Duodenal mucosa (tissue), 2 donors: ENCODE results near the gene AIDA.

Experiments used
- H3K27ac ChIP-seq: one replicate; pipeline ENCODE4 v1.7.0; 2013; ENCODE audit warnings: low read depth, low read length
- H3K27me3 ChIP-seq, 2 donors: one replicate each; pipeline ENCODE4 v1.7.0; 2013; ENCODE audit warnings: low read length in 2 of 2, control low read depth in 1 of 2; ENCODE audit not compliant: insufficient read depth in 2 of 2, control insufficient read depth in 1 of 2
- H3K36me3 ChIP-seq, 2 donors: one replicate each; pipeline ENCODE4 v1.7.0; 2013; ENCODE audit warnings: low read length in 2 of 2, control low read depth in 1 of 2; ENCODE audit not compliant: insufficient read depth in 2 of 2, control insufficient read depth in 1 of 2
- H3K4me1 ChIP-seq, 2 donors: one replicate each; pipeline ENCODE4 v1.7.0; 2013; ENCODE audit warnings: low read length in 2 of 2, control low read depth in 1 of 2; ENCODE audit not compliant: insufficient read depth in 2 of 2, control insufficient read depth in 1 of 2
- H3K4me3 ChIP-seq, 2 donors: one replicate each; pipeline ENCODE4 v1.7.0; 2013; ENCODE audit warnings: low read length in 2 of 2, low read depth in 1 of 2
- H3K9ac ChIP-seq, 2 donors: one replicate each; pipeline ENCODE4 v1.7.0; 2013; ENCODE audit warnings: low read length in 2 of 2, low read depth in 1 of 2
- H3K9me3 ChIP-seq, 2 donors: one replicate each; pipeline ENCODE4 v1.7.0; 2013; ENCODE audit warnings: low read length in 2 of 2, control low read depth in 1 of 2; ENCODE audit not compliant: control insufficient read depth in 1 of 2

Gene AIDA

GRCh38 chr1:222739929-222740328, 27.6 kb upstream of the AIDA start:
- no peaks in the 10 kb centered on the region for H3K9me3 ChIP-seq
- H3K36me3 ChIP-seq: peaks cover 0 to 12% of the 10 kb centered on the region in 2 donors
- H3K27me3 ChIP-seq: no peaks in the 10 kb centered on the region
- no peak overlapping the region for H3K9ac ChIP-seq
- no peak overlapping the region for H3K4me3 ChIP-seq
- H3K4me1 ChIP-seq: peaks cover 4 to 7% of the 10 kb centered on the region in 2 donors
- no peak overlapping the region for H3K27ac ChIP-seq

- Histone ChIP-seq H3K27ac (no peak overlapping the region), H3K4me1 (peaks cover 4 to 7% of the 10 kb centered on the region in 2 donors), H3K27me3 (no peaks in the 10 kb centered on the region), H3K9me3 (no peaks in the 10 kb centered on the region), H3K4me3 (no peak overlapping the region), H3K9ac (no peak overlapping the region), H3K36me3 (peaks cover 3 to 16% of the 10 kb centered on the region in 2 donors)
Observed at GRCh38 chr1:222739465-222739864, 27.2 kb upstream of the AIDA start.

GRCh38 chr1:222736972-222737371, 24.7 kb upstream of the AIDA start, which contains the start of gene FAM177B:
FAM177B (plus strand) TSS chr1:222737202; CDS start chr1:222746546, 9,344 bp downstream.
- Histone ChIP-seq H3K4me1 (peaks cover 4 to 7% of the 10 kb centered on the region in 2 donors), H3K36me3 (peaks cover 9 to 37% of the 10 kb centered on the region in 2 donors), H3K9me3 (no peaks in the 10 kb centered on the region), H3K4me3 (no peak within 1 kb of the TSS), H3K9ac (no peak within 1 kb of the TSS), H3K27me3 (no peaks in the 10 kb centered on the region), H3K27ac (no peak within 1 kb of the TSS)

- Histone ChIP-seq H3K4me1 (peaks cover 4 to 7% of the 10 kb centered on the region in 2 donors), H3K4me3 (no peak overlapping the region), H3K9ac (no peak overlapping the region), H3K36me3 (peaks cover 12 to 42% of the 10 kb centered on the region in 2 donors), H3K9me3 (no peaks in the 10 kb centered on the region), H3K27ac (no peak overlapping the region), H3K27me3 (no peaks in the 10 kb centered on the region)
Observed at GRCh38 chr1:222736470-222736869, 24.2 kb upstream of the AIDA start.

- no peak overlapping the region for H3K9ac ChIP-seq
- H3K36me3 ChIP-seq: peaks cover 27 to 58% of the 10 kb centered on the region in 2 donors
- H3K27me3 ChIP-seq: no peaks in the 10 kb centered on the region
- peaks cover 4 to 7% of the 10 kb centered on the region in 2 donors for H3K4me1 ChIP-seq
- no peak overlapping the region for H3K4me3 ChIP-seq
- no peak overlapping the region for H3K27ac ChIP-seq
- H3K9me3 ChIP-seq: no peaks in the 10 kb centered on the region
Observed at GRCh38 chr1:222734740-222735139, 22.4 kb upstream of the AIDA start.

GRCh38 chr1:222732216-222733159, 20.2 kb upstream of the AIDA start:
- H3K27ac ChIP-seq: no peak overlapping the region
- peaks cover 47 to 80% of the 10 kb centered on the region in 2 donors for H3K36me3 ChIP-seq
- H3K9ac ChIP-seq: no peak overlapping the region
- H3K4me3 ChIP-seq: no peak overlapping the region
- H3K9me3 ChIP-seq: no peaks in the 10 kb centered on the region
- H3K4me1 ChIP-seq: peaks cover 4 to 7% of the 10 kb centered on the region in 2 donors
- H3K27me3 ChIP-seq: no peaks in the 10 kb centered on the region

GRCh38 chr1:222730866-222731265, 18.6 kb upstream of the AIDA start:
- Histone ChIP-seq H3K4me3 (no peak overlapping the region), H3K36me3 (peaks cover 57 to 90% of the 10 kb centered on the region in 2 donors), H3K4me1 (no peaks in the 10 kb centered on the region)

GRCh38 chr1:222728746-222729145, 16.5 kb upstream of the AIDA start:
- Histone ChIP-seq H3K36me3 (peaks cover 57 to 88% of the 10 kb centered on the region in 2 donors), H3K27ac (no peak overlapping the region), H3K4me3 (no peak overlapping the region), H3K9ac (no peak overlapping the region), H3K4me1 (no peaks in the 10 kb centered on the region), H3K9me3 (no peaks in the 10 kb centered on the region), H3K27me3 (no peaks in the 10 kb centered on the region)

More at GRCh38 chr1:222730866-222731265, 18.6 kb upstream of the AIDA start:
- Histone ChIP-seq H3K9me3 (no peaks in the 10 kb centered on the region), H3K27me3 (no peaks in the 10 kb centered on the region), H3K9ac (no peak overlapping the region), H3K27ac (no peak overlapping the region)

GRCh38 chr1:222716393-222716792, 4.1 kb upstream of the AIDA start:
- H3K4me1 ChIP-seq: no peaks in the 10 kb centered on the region
- H3K9me3 ChIP-seq: no peaks in the 10 kb centered on the region
- no peak overlapping the region for H3K27ac ChIP-seq
- peaks cover 25 to 47% of the 10 kb centered on the region in 2 donors for H3K36me3 ChIP-seq
- H3K4me3 ChIP-seq: no peak overlapping the region
- H3K27me3 ChIP-seq: no peaks in the 10 kb centered on the region
- H3K9ac ChIP-seq: no peak overlapping the region
